IPS-18c (cell line): ENCODE data around the gene CFLAR.

Experiments used
- H3K4me3 ChIP-seq: 2 replicates; pipeline ENCODE4 v1.7.0; 2013; ENCODE audit warnings: low read depth, mild to moderate bottlenecking, low read length, moderate library complexity; ENCODE audit not compliant: insufficient read depth
- H3K9me3 ChIP-seq: one replicate; pipeline ENCODE4 v1.6.1; 2013; ENCODE audit warnings: mild to moderate bottlenecking, low read length, moderate library complexity; ENCODE audit not compliant: control insufficient read depth, insufficient read depth

Gene CFLAR

GRCh38 chr2:201116115-201116958 is at the start of gene CFLAR:
TSS of gene CFLAR (plus strand) at chr2:201116164. CDS start at chr2:201129866, 13,702 bp downstream.
- peak within 1 kb of the TSS; percentile 55 for H3K4me3 ChIP-seq

GRCh38 chr2:201070948-201071478 is 45.0 kb upstream of the CFLAR start:
- Histone ChIP-seq H3K9me3 (no peaks in the 10 kb centered on the region), H3K4me3 (peak overlapping the region; percentile 62)

More at GRCh38 chr2:201116115-201116958, at the start of gene CFLAR:
- no peaks in the 10 kb centered on the region for H3K9me3 ChIP-seq

GRCh38 chr2:201071479-201072200 is 44.3 kb upstream of the CFLAR start, which contains the start of the genes HYCC2 and NDUFB3:
TSS of gene HYCC2 (minus strand) at chr2:201071671. CDS start at chr2:201024009, 47,662 bp downstream.
TSS of gene NDUFB3 (plus strand) at chr2:201072001. CDS start at chr2:201078883, 6,882 bp downstream.
- Histone ChIP-seq H3K4me3 (peak within 1 kb of the TSS; percentile 62), H3K9me3 (no peaks in the 10 kb centered on the region)

- Histone ChIP-seq H3K4me3 (peak overlapping the region; percentile 62), H3K9me3 (no peaks in the 10 kb centered on the region)
These were observed 43.8 kb upstream of the CFLAR start for GRCh38 chr2:201072201-201072530.

GRCh38 chr2:201073071-201073470 is 42.9 kb upstream of the CFLAR start:
- Histone ChIP-seq H3K9me3 (no peaks in the 10 kb centered on the region), H3K4me3 (no peak overlapping the region)

- Histone ChIP-seq H3K9me3 (no peaks in the 10 kb centered on the region), H3K4me3 (no peak overlapping the region)
These were observed 41.0 kb upstream of the CFLAR start for GRCh38 chr2:201074996-201075395.

- H3K4me3 ChIP-seq, result no peak overlapping the region
- H3K9me3 ChIP-seq, result peaks cover 2% of the 10 kb centered on the region
These were observed 31.1 kb upstream of the CFLAR start for GRCh38 chr2:201084863-201085262.

GRCh38 chr2:201090574-201090973 is 25.4 kb upstream of the CFLAR start:
- Histone ChIP-seq H3K4me3 (no peak overlapping the region), H3K9me3 (peaks cover 2% of the 10 kb centered on the region)

- Histone ChIP-seq H3K4me3 (no peak overlapping the region), H3K9me3 (no peaks in the 10 kb centered on the region)
These were observed 22.4 kb upstream of the CFLAR start for GRCh38 chr2:201093573-201093972.

- no peaks in the 10 kb centered on the region for H3K9me3 ChIP-seq
These were observed 15.5 kb upstream of the CFLAR start for GRCh38 chr2:201100497-201100896.

GRCh38 chr2:201105759-201106158 is 10.2 kb upstream of the CFLAR start:
- Histone ChIP-seq H3K4me3 (no peak overlapping the region), H3K9me3 (no peaks in the 10 kb centered on the region)

More at GRCh38 chr2:201100497-201100896, 15.5 kb upstream of the CFLAR start:
- no peak overlapping the region for H3K4me3 ChIP-seq

GRCh38 chr2:201107624-201108023 is 8.3 kb upstream of the CFLAR start:
- H3K4me3 ChIP-seq, result no peak overlapping the region
- no peaks in the 10 kb centered on the region for H3K9me3 ChIP-seq

- H3K4me3 ChIP-seq, result no peak overlapping the region
These were observed 7.6 kb upstream of the CFLAR start for GRCh38 chr2:201108341-201108740.

GRCh38 chr2:201109186-201109585 is 6.8 kb upstream of the CFLAR start:
- no peaks in the 10 kb centered on the region for H3K9me3 ChIP-seq

More at GRCh38 chr2:201108341-201108740, 7.6 kb upstream of the CFLAR start:
- no peaks in the 10 kb centered on the region for H3K9me3 ChIP-seq

GRCh38 chr2:201110615-201111014 is 5.3 kb upstream of the CFLAR start:
- Histone ChIP-seq H3K9me3 (no peaks in the 10 kb centered on the region), H3K4me3 (no peak overlapping the region)

More at GRCh38 chr2:201109186-201109585, 6.8 kb upstream of the CFLAR start:
- no peak overlapping the region for H3K4me3 ChIP-seq

GRCh38 chr2:201111096-201111495 is 4.9 kb upstream of the CFLAR start:
- no peaks in the 10 kb centered on the region for H3K9me3 ChIP-seq
- no peak overlapping the region for H3K4me3 ChIP-seq

- Histone ChIP-seq H3K9me3 (no peaks in the 10 kb centered on the region), H3K4me3 (no peak overlapping the region)
These were observed 1.6 kb upstream of the CFLAR start for GRCh38 chr2:201114350-201114749.

GRCh38 chr2:201114846-201115245 is 1.1 kb upstream of the CFLAR start:
- H3K4me3 ChIP-seq, result no peak overlapping the region
- no peaks in the 10 kb centered on the region for H3K9me3 ChIP-seq
